LNCAP (cell line): Measurements from ENCODE around the gene THAP2.

Source experiments
- CTCF ChIP-seq: fragments of 450-650 bp; IDR thresholded peaks from 2 replicates; pipeline ENCODE4 v1.5.1; 2017; ENCODE audit warnings: mild to moderate bottlenecking

The THAP2 gene

GRCh38 chr12:71710276-71711125, 46.4 kb downstream of the THAP2 start:
- TF ChIP-seq CTCF, result no peak

DNA sequence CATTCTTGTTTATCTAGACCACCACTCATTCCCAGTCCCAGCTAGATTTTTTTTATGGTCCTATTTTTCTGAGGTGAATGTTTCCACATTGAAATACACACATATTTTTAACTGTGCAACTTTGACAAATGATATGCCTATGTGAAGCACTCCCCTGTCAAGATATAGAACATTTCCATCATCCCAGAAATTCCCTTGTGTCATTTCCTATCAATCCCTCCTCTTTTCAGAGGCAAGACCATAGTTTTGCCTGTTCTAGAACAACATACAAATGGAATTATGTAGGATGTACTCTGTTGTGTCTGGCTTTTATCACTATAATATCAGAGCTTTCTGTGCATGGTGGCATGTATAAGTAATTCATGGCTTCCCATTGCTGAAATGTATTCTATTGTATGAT, 54.5 kb downstream of the THAP2 start:
- no peak for TF ChIP-seq CTCF

DNA sequence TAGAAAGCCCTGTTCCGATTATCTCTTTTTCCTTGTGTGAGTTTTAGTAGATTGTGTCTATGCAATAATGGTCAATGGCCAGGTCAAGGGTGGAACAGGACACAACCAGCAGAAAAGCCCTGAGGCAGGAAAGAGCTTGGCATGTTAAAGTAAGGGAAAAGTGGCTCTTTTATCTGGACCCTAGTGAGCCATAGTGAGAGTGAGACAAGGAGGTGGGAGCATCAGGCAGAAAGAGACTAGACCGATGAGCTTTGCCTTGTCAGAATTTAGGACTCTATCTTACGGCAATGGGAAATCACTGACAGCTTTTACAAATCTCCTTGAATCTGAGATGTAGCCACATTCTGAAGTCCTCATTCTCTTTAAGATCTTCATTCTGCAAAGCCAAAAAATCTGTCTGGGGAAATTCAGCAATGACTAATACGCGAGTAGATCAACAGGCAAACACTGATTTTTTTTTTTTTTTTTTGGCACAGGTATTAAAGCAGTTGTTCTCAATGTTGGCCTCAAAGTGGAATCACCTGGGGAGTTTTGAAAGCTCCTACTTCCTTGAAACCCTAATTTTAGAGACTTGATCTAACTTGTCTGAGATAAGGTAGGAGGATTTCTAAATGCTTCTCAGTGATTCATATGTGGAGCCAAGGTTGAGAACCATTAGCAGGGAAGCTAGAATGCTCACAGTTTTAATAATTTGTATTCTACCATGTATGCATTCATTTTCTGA, 55.7 kb downstream of the THAP2 start:
- TF ChIP-seq CTCF, result no peak

DNA sequence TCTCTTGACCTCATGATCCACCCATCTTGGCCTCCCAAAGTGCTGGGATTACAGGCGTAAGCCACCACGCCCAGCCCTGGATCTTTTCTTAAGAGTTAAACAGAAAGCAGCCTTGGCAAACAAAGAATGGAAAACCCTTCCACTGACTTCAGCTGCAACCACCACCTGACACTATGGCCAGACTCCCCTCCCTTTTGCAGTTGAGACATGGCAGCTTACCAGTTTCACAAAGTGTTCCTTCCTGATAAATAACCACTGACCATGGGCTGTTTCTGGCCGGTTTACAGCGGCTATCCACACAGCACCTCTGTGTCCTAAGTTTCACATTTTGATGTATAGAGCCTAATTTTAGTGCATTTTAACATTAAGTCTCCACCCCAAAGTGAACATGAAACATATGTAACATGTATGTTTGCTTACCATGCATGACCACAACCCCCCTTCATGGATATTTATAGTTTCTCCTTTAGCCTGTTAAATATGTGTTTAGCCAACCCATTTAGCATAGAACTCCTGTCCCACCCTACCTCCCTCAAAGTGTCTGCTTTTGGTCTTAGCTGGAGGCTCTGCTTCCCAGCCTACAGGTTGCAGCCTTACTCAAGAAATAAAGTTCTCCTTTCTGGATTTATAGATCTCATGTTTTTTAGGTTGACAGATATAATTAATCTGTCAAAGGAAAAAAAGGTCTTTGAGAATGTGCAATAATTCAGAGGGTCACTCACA, 57.8 kb downstream of the THAP2 start:
- no peak for TF ChIP-seq CTCF

DNA sequence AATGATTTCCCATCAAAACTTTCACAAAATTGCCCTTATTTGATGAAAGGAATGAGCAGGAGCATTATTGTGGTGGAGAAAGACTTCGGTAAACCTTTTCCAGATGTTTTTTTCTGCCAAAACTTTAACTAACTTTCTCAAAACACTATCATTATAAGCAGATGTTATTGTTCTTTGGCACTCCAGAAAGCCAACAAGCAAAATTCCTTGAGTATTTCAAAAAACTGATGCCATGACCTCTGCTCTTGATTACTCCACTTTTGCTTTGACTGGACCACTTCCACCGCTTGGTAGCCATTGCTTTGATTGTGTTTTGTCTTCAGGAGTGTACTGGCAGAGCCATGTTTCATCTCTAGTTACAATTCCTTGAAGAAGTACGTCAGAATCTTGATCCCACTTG, 60.9 kb downstream of the THAP2 start:
- TF ChIP-seq CTCF, result no peak

- no peak for TF ChIP-seq CTCF
These were observed 62.4 kb downstream of the THAP2 start for GRCh38 chr12:71726548-71726947.

GRCh38 chr12:71727958-71728357, 63.9 kb downstream of the THAP2 start:
- no peak for TF ChIP-seq CTCF
